Colonic mucosa (tissue), 4 donors: ENCODE data around the gene SCAMP1. TPM values are rescaled to one million over a fixed set of nuclear protein-coding genes. Genes with fewer than 3 reads are reported as not detected.

Experiments used
- DNase-seq: peaks from one replicate; pipeline ENCODE4 v3.0.0-alpha.2; 2020
- H3K27ac ChIP-seq: fragments of 200-600 bp; one replicate; pipeline ENCODE4 v1.8.0; 2021
- H3K27me3 ChIP-seq: fragments of 200-600 bp; one replicate; pipeline ENCODE4 v1.8.0; 2021
- H3K36me3 ChIP-seq: fragments of 200-600 bp; one replicate; pipeline ENCODE4 v1.8.0; 2021
- H3K4me1 ChIP-seq: fragments of 200-600 bp; one replicate; pipeline ENCODE4 v1.8.0; 2021; ENCODE audit warnings: mild to moderate bottlenecking
- H3K4me3 ChIP-seq: fragments of 200-600 bp; one replicate; pipeline ENCODE4 v1.8.0; 2021
- H3K9ac ChIP-seq, 2 donors: one replicate each; pipeline ENCODE4 v1.7.0; 2013; ENCODE audit warnings: control low read depth in 2 of 2, low read depth in 2 of 2, low read length in 2 of 2
- H3K9me3 ChIP-seq: fragments of 200-600 bp; one replicate; pipeline ENCODE4 v1.8.0; 2021
- CTCF ChIP-seq: fragments of 200-600 bp; IDR thresholded peaks from one replicate; pipeline ENCODE4 v1.8.0; 2022; ENCODE audit warnings: antibody characterized with exemption, mild to moderate bottlenecking
- intact Hi-C: fragments of 100-400 bp; cut with DNase I; formaldehyde crosslinking; loops from one replicate; pipeline ENCODE4 v1.14.1; 2022
- total RNA-seq, 2 donors: library from RNA; stranded (reverse); fragmentation: NEBNext Ultra II Directional in 1 of 2; extraction: Animal tissue kit (Norgen Biotek cat#: 25700) in 1 of 2; gene quantifications; one replicate each; pipeline ENCODE4 v1.2.1, GENCODE V29; 2021
- donor health status: healthy.
- donor health status: DM: no; HTN: no; CAD: no.
- donor health status: DM: no; HTN: no; CAD: no.

The SCAMP1 gene
- total RNA-seq, 2 donors from 2014 or later = 26.4 to 53.5 TPM

- no peak overlapping the region for H3K27ac ChIP-seq
- no peak overlapping the region for H3K9ac ChIP-seq
- H3K4me1 ChIP-seq = no peaks in the 10 kb centered on the region
- H3K36me3 ChIP-seq = no peaks in the 10 kb centered on the region
- DNase-seq = no peak
- H3K27me3 ChIP-seq = no peaks in the 10 kb centered on the region
- H3K9me3 ChIP-seq = no peaks in the 10 kb centered on the region
- intact Hi-C loops = no loop called here
- no peak for TF ChIP-seq CTCF
- no peak overlapping the region for H3K4me3 ChIP-seq
Measured at GRCh38 chr5:78411586-78411985, 51.2 kb downstream of the SCAMP1 start.

- H3K36me3 ChIP-seq = no peaks in the 10 kb centered on the region
- no peaks in the 10 kb centered on the region for H3K9me3 ChIP-seq
- DNase-seq = no peak
- no peaks in the 10 kb centered on the region for H3K4me1 ChIP-seq
- no peak for TF ChIP-seq CTCF
- no peaks in the 10 kb centered on the region for H3K27me3 ChIP-seq
- H3K9ac ChIP-seq = no peak overlapping the region
- H3K27ac ChIP-seq = no peak overlapping the region
- intact Hi-C loops = no loop called here
- no peak overlapping the region for H3K4me3 ChIP-seq
Measured at GRCh38 chr5:78416677-78417425, 56.4 kb downstream of the SCAMP1 start.

GRCh38 chr5:78419396-78419795, 59.0 kb downstream of the SCAMP1 start:
- H3K9me3 ChIP-seq = no peaks in the 10 kb centered on the region
- no peak for DNase-seq
- H3K27me3 ChIP-seq = no peaks in the 10 kb centered on the region
- no peaks in the 10 kb centered on the region for H3K36me3 ChIP-seq
- H3K27ac ChIP-seq = no peak overlapping the region
- no peaks in the 10 kb centered on the region for H3K4me1 ChIP-seq
- H3K9ac ChIP-seq = no peak overlapping the region
- intact Hi-C loops = no loop called here
- no peak for TF ChIP-seq CTCF
- no peak overlapping the region for H3K4me3 ChIP-seq

DNA sequence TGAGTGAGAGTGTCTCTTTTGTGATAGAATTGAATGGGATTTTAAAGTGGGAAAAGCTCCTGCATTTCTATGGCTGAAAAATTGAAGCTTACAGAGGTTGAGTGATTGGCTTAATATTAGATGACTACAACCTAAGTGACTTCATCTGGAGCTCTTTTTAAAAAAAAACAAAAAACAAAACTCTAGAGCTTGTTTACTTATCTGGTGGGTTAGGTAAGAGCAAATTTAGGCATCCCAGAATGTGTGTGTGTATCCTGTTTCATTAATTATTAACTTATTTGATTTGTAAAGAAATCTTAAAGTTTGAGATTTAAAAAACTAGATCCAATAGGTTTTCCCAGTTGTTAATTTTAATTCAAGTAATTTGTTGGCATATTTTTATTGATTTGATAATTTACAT, 60.1 kb downstream of the SCAMP1 start:
- no peak for DNase-seq
- Histone ChIP-seq H3K9ac (no peak overlapping the region), H3K27ac (no peak overlapping the region), H3K27me3 (no peaks in the 10 kb centered on the region), H3K4me3 (no peak overlapping the region), H3K36me3 (no peaks in the 10 kb centered on the region), H3K4me1 (no peaks in the 10 kb centered on the region), H3K9me3 (no peaks in the 10 kb centered on the region)
- intact Hi-C loops = no loop called here
- TF ChIP-seq CTCF = no peak

GRCh38 chr5:78424665-78425064, 64.2 kb downstream of the SCAMP1 start:
- Histone ChIP-seq H3K4me3 (no peak overlapping the region), H3K27ac (no peak overlapping the region), H3K27me3 (no peaks in the 10 kb centered on the region), H3K9me3 (no peaks in the 10 kb centered on the region), H3K36me3 (no peaks in the 10 kb centered on the region), H3K4me1 (no peaks in the 10 kb centered on the region), H3K9ac (no peak overlapping the region)
- no peak for TF ChIP-seq CTCF
- DNase-seq = no peak
- intact Hi-C loops = no loop called here
